Pancreas (tissue), 10 donors: ENCODE results near the gene SLC7A10. TPM values are rescaled to one million over a fixed set of nuclear protein-coding genes. Genes with fewer than 3 reads are reported as not detected.
A peak's percentile ranks its signal among the peaks of the same experiment; 100 is the strongest.

Experiments
- ATAC-seq, 4 donors: fragments of 200-7000 bp; cut with Tn5 transposase; one replicate each; pipeline versions ENCODE4 v1.8.0 to v1.9.1; 2020; ENCODE audit warnings: mild to moderate bottlenecking in 4 of 4, moderate library complexity in 4 of 4
- DNase-seq, 6 donors: peaks; one replicate each; pipeline ENCODE4 v3.0.0-alpha.2; 2020
- FAIRE-seq: peaks from 2 replicates; lab custom pipeline; 2012; peaks lifted over from hg19 to GRCh38; lab: Jason Lieb, UNC
- H3K27ac ChIP-seq, 4 donors: fragments of 200-600 bp; sonication (generic); 1 replicate in 3 of 4; 2 replicates in 1 of 4; pipeline versions ENCODE4 v1.5.0 to v1.8.0; 2020
- H3K27me3 ChIP-seq, 4 donors: fragments of 200-600 bp; one replicate each; pipeline ENCODE4 v1.8.0; 2021
- H3K36me3 ChIP-seq, 3 donors: fragments of 200-600 bp; sonication (generic) in 1 of 3; one replicate each; pipeline versions ENCODE4 v1.5.0 to v1.8.0; 2020 to 2021
- H3K4me1 ChIP-seq, 3 donors: fragments of 200-600 bp; one replicate each; pipeline ENCODE4 v1.8.0; 2021
- H3K4me3 ChIP-seq, 4 donors: fragments of 200-600 bp; sonication (generic) in 2 of 4; one replicate each; pipeline versions ENCODE4 v1.5.0 to v1.8.0; 2020 to 2021
- H3K9me3 ChIP-seq, 4 donors: fragments of 200-600 bp; one replicate each; pipeline ENCODE4 v1.8.0; 2021
- WGBS, 2 donors: extraction: QIAGEN DNeasy Blood & Tissue Kit; methylation state at CpG; one replicate each; pipeline ENCODE4 v1.1.7; 2013; 5-methylcytosine and 5-hydroxymethylcytosine counted together
- intact Hi-C, 3 donors: fragments of 100-400 bp; cut with DNase I; formaldehyde crosslinking; loops; one replicate each; pipeline versions ENCODE4 v1.11.1 to v1.14.2; 2022
- polyA plus RNA-seq, 2 donors: library from polyadenylated mRNA; stranded (reverse); fragments of 200-250 nt; gene quantifications; one replicate each; pipeline ENCODE4 v1.2.3, GENCODE V29; 2013
- total RNA-seq, 6 donors: library from RNA; stranded (reverse); fragmentation: NEBNext Ultra II Directional in 4 of 6; extraction: Animal tissue kit (Norgen Biotek cat#: 25700) in 4 of 6; gene quantifications; one replicate each; pipeline versions ENCODE4 v1.2.1 to v1.2.4, GENCODE V29; 2021 to 2023
- TF ChIP-seq, protein P1 (sequence below), 4 donors: fragments of 200-600 bp; sonication (generic) in 3 of 4; IDR thresholded peaks; one replicate each; pipeline versions ENCODE4 v1.5.0 to v1.8.0; 2021; ENCODE audit warnings: antibody characterized with exemption in 4 of 4
- donor health status: healthy with polysubstance abuse.
- donor health status: DM: no; HTN: no; CAD: no; lungs with moderate emphysema.
- donor health status: DM: no; HTN: no; CAD: no.
- donor health status: control.
- donor health status: control.
- donor health status: Bipolar disorder and iron deficiency.
- donor health status: DM: yes; HTN: yes; CAD: no.
- donor health status: DM: no; HTN: no; CAD: no.
- donor health status: DM: no; HTN: no; CAD: no.
- donor health status: DM: yes; HTN: yes; CAD: no.

The SLC7A10 gene
- total and polyA plus RNA-seq, 8 donors = 0.28 to 1.3 (median 0.38) TPM; not detected in 5

DNA sequence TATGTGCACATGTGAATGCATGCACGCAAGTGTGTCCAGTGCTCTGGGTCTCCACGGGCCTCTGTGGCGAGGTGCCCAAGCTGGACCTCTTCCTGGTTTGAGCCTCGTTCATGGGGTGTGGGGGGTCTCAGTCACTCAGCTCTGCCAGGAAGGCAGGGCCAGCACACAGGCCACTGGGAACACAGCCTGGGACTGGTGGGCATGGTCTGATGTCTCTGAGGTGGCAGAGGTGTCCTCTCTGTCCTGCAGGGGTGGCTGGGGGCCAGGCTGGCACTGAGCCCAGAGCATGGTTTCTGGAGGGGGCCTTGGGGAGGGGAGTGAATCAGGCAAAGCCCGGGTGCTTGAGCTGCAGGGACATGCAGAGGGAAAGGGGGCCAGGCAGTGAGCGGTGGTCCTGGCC, 22.1 kb downstream of the SLC7A10 start:
- Histone ChIP-seq H3K4me3 (no peak overlapping the region), H3K9me3 (no peaks in the 10 kb centered on the region), H3K36me3 (peaks cover 0 to 19% (median 0%) of the 10 kb centered on the region in 3 donors), H3K27ac (no peak overlapping the region), H3K4me1 (no peaks in the 10 kb centered on the region), H3K27me3 (no peaks in the 10 kb centered on the region)
- FAIRE-seq (no peak), ATAC-seq (no peak), DNase-seq (peak in 2 of 6 donors; percentile 25 to 57)
- 78 to 82% methylated on average over 6 of the region's 6 CpGs for WGBS, 2 donors
- TF ChIP-seq, protein P1, sequence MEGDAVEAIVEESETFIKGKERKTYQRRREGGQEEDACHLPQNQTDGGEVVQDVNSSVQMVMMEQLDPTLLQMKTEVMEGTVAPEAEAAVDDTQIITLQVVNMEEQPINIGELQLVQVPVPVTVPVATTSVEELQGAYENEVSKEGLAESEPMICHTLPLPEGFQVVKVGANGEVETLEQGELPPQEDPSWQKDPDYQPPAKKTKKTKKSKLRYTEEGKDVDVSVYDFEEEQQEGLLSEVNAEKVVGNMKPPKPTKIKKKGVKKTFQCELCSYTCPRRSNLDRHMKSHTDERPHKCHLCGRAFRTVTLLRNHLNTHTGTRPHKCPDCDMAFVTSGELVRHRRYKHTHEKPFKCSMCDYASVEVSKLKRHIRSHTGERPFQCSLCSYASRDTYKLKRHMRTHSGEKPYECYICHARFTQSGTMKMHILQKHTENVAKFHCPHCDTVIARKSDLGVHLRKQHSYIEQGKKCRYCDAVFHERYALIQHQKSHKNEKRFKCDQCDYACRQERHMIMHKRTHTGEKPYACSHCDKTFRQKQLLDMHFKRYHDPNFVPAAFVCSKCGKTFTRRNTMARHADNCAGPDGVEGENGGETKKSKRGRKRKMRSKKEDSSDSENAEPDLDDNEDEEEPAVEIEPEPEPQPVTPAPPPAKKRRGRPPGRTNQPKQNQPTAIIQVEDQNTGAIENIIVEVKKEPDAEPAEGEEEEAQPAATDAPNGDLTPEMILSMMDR (IDR thresholded peaks at IDR 0.05) = no peak
- intact Hi-C loops = no loop called here

GRCh38 chr19:33202546-33203507, 22.8 kb downstream of the SLC7A10 start:
- FAIRE-seq (no peak), DNase-seq (peak in 2 of 6 donors; percentile 21 to 51), ATAC-seq (no peak)
- WGBS, 2 donors = 89 to 91% methylated on average over 27 of the region's 27 CpGs
- H3K4me1 ChIP-seq = no peaks in the 10 kb centered on the region
- TF ChIP-seq, protein P1 (IDR thresholded peaks at IDR 0.05) = no peak
- peaks cover 0 to 19% (median 0%) of the 10 kb centered on the region in 3 donors for H3K36me3 ChIP-seq
- H3K27me3 ChIP-seq = no peaks in the 10 kb centered on the region
- no peaks in the 10 kb centered on the region for H3K9me3 ChIP-seq
- H3K27ac ChIP-seq = no peak overlapping the region
- intact Hi-C loops = no loop called here
- H3K4me3 ChIP-seq = no peak overlapping the region

DNA sequence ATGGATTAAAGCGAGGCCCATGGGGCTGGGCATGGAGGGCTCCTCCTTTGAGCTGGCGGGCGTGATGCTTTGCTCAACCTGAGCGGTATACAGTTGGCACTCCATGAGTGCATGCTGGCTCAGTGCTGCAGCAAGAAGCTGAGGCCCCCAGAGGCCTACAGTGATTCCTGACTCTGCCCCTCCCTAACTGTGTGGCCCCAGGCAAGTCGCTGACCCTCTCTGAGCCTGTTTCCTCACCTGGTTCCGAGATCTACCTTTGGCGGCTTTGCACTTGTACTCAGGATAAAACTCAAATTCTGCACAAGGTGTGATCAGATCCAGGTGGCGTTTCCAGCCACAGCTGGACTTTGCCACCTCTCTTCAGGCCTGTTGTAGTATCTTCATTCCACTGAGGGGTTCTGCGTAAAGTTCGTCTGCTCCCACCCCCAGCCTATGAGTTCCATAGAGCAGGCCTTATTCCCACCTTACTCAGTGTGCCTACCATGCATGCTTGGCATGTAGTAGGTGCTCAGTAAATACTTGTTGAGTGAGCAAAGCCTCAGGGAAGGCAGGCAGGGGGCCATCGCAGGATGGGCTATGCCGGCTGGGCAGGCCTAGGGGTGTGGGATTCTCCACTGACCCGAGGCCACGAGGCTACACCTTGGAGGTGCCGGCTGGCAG, 23.6 kb downstream of the SLC7A10 start:
- Histone ChIP-seq H3K4me3 (no peak overlapping the region), H3K36me3 (peaks cover 0 to 19% (median 0%) of the 10 kb centered on the region in 3 donors), H3K27me3 (no peaks in the 10 kb centered on the region), H3K27ac (no peak overlapping the region), H3K4me1 (no peaks in the 10 kb centered on the region), H3K9me3 (no peaks in the 10 kb centered on the region)
- WGBS, 2 donors = 95 to 97% methylated on average over 15 of the region's 15 CpGs
- FAIRE-seq = no peak
- no peak for ATAC-seq
- DNase-seq = no peak
- TF ChIP-seq, protein P1 (IDR thresholded peaks at IDR 0.05) = no peak
- intact Hi-C loops = no loop called here

- TF ChIP-seq, protein P1 (IDR thresholded peaks at IDR 0.05) = no peak
- Histone ChIP-seq H3K9me3 (no peaks in the 10 kb centered on the region), H3K4me1 (no peaks in the 10 kb centered on the region), H3K27me3 (no peaks in the 10 kb centered on the region), H3K36me3 (peaks cover 0 to 16% (median 0%) of the 10 kb centered on the region in 3 donors), H3K27ac (no peak overlapping the region), H3K4me3 (no peak overlapping the region)
- peak in 1 of 6 donors; percentile 36 for DNase-seq
- no peak for FAIRE-seq
- 90% methylated on average over 6 of the region's 6 CpGs for WGBS, 2 donors
- no peak for ATAC-seq
- intact Hi-C loops = no loop called here
These were observed 24.2 kb downstream of the SLC7A10 start for GRCh38 chr19:33201473-33201872.
